Measurements from ENCODE around the gene NTF3.

DNA sequence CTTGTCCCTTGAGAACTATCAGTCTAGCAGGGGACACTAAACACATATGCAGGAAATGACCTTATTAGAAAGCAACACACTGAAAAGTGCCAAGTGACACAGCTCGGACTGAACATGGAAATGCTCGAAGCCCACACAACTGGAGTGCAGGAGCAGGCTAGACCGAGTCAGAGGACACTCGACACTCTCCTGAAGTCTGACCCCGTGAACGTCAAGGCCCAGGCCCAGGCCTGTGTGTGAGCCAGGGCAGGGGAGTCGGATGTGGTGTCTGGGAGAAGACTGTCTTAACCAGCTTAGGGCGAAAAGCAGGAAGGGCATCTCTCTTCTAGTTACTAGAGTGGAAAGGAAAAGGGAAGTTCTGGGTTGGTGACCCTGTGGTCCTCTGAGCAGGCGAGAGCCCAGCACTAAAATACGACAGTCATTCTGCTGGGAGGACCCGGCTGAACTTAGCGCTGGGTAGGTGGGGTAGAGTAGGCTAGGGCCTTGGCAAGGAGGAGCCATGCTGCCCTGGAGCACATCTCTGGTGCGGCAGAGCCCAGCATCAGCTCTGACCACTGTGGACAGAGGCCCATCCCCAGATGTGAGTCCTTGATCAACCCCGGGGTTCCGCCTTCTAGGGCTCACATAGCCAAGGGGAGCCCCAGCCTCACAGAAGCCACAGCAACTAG is 93.0 kb downstream of the NTF3 start:
- TF ChIP-seq, protein P1, sequence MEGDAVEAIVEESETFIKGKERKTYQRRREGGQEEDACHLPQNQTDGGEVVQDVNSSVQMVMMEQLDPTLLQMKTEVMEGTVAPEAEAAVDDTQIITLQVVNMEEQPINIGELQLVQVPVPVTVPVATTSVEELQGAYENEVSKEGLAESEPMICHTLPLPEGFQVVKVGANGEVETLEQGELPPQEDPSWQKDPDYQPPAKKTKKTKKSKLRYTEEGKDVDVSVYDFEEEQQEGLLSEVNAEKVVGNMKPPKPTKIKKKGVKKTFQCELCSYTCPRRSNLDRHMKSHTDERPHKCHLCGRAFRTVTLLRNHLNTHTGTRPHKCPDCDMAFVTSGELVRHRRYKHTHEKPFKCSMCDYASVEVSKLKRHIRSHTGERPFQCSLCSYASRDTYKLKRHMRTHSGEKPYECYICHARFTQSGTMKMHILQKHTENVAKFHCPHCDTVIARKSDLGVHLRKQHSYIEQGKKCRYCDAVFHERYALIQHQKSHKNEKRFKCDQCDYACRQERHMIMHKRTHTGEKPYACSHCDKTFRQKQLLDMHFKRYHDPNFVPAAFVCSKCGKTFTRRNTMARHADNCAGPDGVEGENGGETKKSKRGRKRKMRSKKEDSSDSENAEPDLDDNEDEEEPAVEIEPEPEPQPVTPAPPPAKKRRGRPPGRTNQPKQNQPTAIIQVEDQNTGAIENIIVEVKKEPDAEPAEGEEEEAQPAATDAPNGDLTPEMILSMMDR (IDR thresholded peaks at IDR 0.05; ENCODE audit: low read depth, low read length) = no peak
- TF ChIP-seq POLR2A (IDR thresholded peaks at IDR 0.05; ENCODE audit: extremely low read depth, insufficient read length) = no peak
- no peak for TF ChIP-seq MYC (IDR thresholded peaks at IDR 0.05; ENCODE audit: low read depth, low read length)
- TF ChIP-seq, protein P2, sequence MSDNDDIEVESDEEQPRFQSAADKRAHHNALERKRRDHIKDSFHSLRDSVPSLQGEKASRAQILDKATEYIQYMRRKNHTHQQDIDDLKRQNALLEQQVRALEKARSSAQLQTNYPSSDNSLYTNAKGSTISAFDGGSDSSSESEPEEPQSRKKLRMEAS (IDR thresholded peaks at IDR 0.05; ENCODE audit: low read depth, low read length) = no peak

Data from NB4 (cell line).